Measurements from ENCODE around the gene TMCO4.

The TMCO4 gene

GRCh38 chr1:19749685-19750084 is 50.0 kb downstream of the TMCO4 start:
- no peak for DNase-seq (ENCODE audit: low spot score)

DNA sequence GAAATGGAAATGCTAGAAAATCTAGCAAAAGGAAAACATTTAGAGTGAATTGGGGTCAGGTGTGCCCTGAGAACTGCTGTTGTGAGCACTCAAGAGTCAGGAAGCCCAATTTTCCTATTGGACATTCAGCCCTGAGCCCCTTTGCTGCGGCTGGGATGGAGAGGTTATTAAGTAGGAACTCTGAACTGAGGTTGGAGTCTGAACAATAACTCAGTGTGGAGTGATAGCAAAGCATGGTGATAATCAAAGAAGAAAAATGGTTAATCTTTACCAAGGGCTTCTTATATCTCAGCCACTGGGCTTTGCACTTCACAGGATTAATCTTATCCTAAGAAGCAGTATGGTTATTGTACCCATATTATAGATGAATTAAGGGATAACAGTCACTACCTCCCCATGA is 52.0 kb downstream of the TMCO4 start:
- no peak for DNase-seq (ENCODE audit: low spot score)

DNA sequence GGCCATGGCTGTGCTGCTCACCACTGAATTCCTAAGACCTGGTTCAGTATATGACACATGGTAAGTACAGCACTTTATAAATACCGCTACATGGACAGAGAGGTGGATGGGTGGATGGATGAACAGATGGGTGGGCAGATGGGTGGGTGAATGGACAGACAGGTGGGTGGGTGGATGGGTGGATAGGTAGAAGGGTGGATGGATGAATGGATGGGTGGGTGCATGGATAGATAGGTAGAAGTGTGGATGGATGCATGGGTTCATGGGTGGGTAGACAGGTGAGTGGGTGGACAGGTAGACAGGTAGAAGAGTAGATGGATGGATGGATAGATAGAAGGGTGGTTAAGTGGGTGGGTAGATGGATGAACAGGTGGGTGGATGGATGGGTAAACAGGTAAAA is 54.8 kb downstream of the TMCO4 start:
- DNase-seq (ENCODE audit: low spot score) = no peak

- no peak for DNase-seq (ENCODE audit: low spot score)
These were observed 55.4 kb downstream of the TMCO4 start for GRCh38 chr1:19744335-19744743.

- no peak for DNase-seq (ENCODE audit: low spot score)
These were observed 55.9 kb downstream of the TMCO4 start for GRCh38 chr1:19743793-19744192.

DNA sequence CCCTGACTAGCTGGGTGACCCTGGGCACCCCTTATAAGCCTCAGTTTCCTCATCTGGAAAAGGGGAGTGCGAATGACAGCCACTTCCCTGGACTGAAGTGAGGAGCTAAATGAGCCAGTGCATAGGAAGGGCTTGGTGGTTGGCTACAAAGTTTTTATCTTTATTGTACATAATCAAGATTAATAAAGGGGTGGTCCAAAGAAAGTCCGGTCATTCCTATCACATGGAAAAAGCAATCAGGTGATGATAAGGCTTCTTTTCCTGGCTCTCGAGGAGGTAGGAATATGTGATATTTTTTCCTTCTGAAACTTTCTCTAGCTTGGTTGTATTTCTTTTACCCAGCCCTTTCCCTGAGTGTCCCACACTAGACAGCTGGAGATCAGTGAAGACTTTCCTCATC is 56.5 kb downstream of the TMCO4 start:
- DNase-seq (ENCODE audit: low spot score) = no peak

GRCh38 chr1:19739628-19740027 is 60.1 kb downstream of the TMCO4 start:
- DNase-seq (ENCODE audit: low spot score) = no peak

GRCh38 chr1:19738669-19739068 is 61.0 kb downstream of the TMCO4 start:
- no peak for DNase-seq (ENCODE audit: low spot score)

DNA sequence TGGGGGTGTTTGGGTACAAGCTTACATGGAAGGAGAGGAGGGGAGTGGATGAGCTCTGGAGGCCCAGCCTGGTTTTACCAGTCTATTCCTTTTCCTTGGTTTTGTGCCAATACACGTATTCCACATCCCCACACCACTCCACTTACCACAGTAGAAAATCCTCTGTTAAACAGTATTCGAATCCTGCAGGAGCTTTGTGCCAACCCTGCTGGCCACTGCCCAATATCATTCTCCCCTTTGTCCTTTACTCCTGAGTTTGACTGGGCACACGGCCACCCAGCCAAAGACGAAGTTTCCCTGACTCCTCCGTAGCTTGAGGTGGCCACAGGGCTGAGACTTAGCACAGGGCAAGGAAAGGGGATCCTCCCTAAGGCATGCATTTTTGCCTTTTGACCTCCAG is 61.6 kb downstream of the TMCO4 start:
- DNase-seq (ENCODE audit: low spot score) = no peak

DNA sequence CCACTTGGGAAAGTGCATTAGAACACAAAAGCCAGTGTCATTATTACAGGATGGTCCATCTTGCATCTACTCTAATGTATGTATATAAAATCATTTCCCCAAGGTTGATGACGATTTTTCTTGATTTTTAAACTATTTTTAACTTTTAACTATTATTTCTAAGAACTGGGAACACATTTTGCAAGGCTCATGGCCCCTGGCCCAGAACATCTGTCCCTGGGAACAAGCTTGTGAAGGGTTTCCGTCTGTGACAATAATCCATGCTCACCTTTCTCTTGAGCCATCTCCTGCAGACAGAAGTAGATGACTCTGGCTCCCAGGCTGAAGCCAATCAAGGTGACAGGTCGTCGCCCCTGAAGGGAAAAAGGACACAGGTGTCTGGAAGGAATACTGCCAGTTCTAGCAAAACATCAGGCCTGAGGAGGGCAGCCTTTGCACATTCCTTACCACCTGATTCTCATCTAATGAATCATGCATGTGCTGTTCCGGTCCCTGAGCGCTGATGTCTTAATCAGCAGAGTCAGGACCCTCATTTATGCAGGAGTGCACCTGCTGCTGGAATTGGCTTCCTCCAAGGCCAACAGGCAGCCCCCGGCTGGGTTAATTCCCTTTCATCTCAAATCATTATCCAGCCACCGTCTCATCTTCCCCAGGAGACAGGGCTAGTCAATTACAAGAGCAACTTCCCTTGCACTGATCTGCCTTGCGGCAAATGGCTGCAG is 62.5 kb downstream of the TMCO4 start:
- DNase-seq (ENCODE audit: low spot score) = no peak

GRCh38 chr1:19735440-19736127 is 64.1 kb downstream of the TMCO4 start:
- DNase-seq (ENCODE audit: low spot score) = no peak

DNA sequence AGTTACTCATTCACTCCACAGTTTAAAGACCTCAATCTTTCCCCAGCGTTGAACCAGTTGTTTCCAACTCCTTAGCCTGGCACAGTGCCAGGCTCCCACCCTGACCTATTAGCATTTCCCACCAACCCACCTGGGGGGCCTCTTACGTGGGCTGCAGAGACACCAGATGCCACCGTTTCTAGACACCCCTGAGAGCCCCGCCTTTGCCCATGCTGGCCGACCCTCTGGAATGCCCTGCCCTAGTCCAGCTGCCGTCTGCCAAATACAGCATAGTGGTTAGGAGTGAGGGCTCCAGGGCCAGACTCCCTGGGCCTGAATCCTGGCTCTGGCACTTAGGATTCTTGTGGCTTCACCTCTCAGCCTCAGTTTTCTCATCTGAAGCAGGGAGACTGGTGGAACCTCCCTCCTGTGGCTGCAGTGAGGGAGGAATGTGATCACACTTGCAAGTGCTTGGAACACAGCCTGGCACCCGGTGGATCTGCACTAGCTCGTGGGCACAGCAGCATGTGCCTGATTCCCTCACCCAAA is 65.2 kb downstream of the TMCO4 start:
- no peak for DNase-seq (ENCODE audit: low spot score)

- no peak for DNase-seq (ENCODE audit: low spot score)
These were observed 65.7 kb downstream of the TMCO4 start for GRCh38 chr1:19734056-19734455.

GRCh38 chr1:19733615-19734014 is 66.1 kb downstream of the TMCO4 start:
- DNase-seq (ENCODE audit: low spot score) = no peak

DNA sequence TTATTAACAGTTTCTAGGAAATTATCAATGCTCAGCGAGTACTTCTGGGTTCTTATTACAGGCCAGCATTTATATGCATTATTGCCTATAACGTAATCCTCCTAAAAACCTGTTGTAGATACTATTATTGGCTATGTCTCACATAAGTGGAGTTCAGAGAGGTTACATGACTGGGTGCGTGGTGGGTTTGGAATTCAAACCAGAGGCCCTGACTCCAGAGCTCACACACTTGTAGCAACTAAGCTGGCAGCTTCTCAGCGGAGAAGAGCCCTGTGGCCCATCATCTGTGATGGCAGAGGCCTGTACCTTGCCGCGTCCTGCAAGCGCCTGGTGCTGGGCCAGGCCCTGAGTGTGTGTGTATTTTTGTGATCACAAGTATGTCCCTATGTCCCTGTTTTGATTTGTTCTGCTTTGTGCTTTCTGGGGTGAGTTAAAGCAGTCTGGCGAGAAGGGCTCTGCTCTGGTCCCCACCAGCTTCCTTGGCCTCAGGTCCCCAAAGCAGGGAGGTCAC is 68.3 kb downstream of the TMCO4 start:
- DNase-seq (ENCODE audit: low spot score) = no peak

DNA sequence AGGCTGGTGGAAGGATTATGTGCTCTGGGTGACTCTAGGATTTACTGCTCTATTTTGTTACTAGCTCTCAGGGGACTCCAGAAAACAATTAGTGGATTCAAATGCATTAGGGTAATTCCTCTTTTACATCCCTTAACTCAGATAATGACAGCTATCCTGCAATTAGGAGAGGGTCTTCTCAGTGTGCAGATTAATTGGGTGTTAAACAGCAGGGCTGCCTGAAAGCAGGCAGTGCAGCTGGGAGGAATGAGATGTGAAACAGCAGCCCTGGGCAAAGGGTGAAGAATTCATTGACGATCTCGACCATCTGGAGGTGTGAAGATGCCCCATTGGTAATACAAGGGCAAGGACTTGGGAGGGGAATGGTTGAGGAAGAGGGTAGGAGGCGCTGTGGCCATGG is 68.9 kb downstream of the TMCO4 start:
- no peak for DNase-seq (ENCODE audit: low spot score)

DNA sequence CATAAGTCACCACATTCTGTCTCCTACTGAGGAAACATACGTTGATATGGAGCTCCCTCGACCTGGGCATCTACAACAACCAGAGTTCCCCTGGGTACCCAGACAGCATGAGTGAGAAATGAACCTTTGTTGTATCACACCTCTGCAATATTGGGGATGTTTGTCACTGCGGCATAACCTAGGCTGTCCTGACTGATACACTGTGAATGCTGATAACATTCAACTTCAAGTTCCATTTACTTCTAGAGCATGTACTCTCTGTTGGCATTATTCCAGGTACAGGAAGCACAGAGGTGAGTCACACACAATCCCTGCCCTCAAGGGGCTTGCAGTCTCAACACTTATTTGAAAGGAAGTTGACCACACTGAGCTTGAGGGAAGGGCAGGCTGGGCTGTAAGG is 69.5 kb downstream of the TMCO4 start:
- no peak for DNase-seq (ENCODE audit: low spot score)

GRCh38 chr1:19728413-19729145 is 71.1 kb downstream of the TMCO4 start:
- DNase-seq (ENCODE audit: low spot score) = no peak

- no peak for DNase-seq (ENCODE audit: low spot score)
These were observed 74.1 kb downstream of the TMCO4 start for GRCh38 chr1:19725606-19726005.

GRCh38 chr1:19723874-19724273 is 75.8 kb downstream of the TMCO4 start:
- no peak for DNase-seq (ENCODE audit: low spot score)

GRCh38 chr1:19720973-19721372 is 78.7 kb downstream of the TMCO4 start:
- DNase-seq (ENCODE audit: low spot score) = no peak

DNA sequence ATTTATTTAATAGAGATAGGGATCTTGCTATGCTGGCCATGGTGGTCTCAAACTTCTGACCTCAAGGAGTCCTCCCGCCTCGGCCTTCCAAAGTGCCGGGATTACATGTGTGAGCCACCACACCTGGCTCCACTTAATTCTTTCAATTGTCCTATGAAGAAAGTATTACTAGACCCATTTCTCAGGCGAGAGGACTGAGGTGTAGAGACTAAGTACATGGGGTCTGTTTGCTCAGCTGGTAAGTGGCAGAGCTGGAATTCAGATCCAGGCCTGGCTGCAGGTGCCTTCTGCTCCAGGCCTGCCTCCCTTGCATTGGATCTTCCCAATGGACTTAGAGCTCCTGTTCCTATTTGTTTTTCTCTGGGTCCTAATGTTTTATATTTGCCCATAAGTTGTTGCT is 79.5 kb downstream of the TMCO4 start:
- no peak for DNase-seq (ENCODE audit: low spot score)

DNA sequence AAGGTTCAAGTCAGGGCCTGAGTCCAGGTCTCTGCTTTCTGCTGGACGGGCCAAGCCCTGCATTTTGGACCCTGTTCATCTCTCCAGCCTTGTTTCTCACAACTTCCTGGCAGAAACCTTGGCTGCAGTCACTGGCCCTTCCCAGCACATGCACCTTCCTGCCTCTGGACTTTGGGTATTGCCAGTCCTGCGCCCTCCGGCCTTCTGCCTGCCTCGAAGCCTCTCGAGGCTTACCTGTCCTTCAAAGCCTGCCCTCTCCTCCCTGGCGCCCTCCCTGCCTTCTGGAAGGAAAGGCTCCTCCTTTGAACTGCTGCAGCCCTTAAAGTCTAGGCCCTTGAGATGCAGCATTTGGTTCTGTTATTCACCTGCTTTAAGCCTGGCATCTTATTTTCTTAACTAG is 82.2 kb downstream of the TMCO4 start:
- no peak for DNase-seq (ENCODE audit: low spot score)

All from CD4-positive, alpha-beta T cell treated with Interleukin-15 for 4 hours (primary cell).